WTC11 (cell line): ENCODE measurements around the gene ZMYND8. TPM values are rescaled to one million over a fixed set of nuclear protein-coding genes. Genes with fewer than 3 reads are reported as not detected.
A peak's percentile ranks its signal among the peaks of the same experiment; 100 is the strongest.

Experiments
- ATAC-seq: fragments of 200-7000 bp; cut with Tn5 transposase; 2 replicates; pipeline ENCODE4 v1.10.0; 2021; ENCODE audit warnings: mild to moderate bottlenecking, moderate library complexity
- CTCF ChIA-PET: fragments of 300-600 bp; sonication (Branson Sonifier 250); formaldehyde crosslinking; loops from one replicate; lab custom pipeline; 2021; ENCODE audit warnings: antibody characterized with exemption; lab: Charles Lee
- POLR2A ChIA-PET: fragments of 350-600 bp; sonication (Branson Sonifier 250); formaldehyde crosslinking; loops from one replicate; lab custom pipeline; 2021; ENCODE audit warnings: antibody characterized with exemption; lab: Charles Lee
- DNase-seq: peaks from one replicate; pipeline ENCODE4 v3.0.0; 2021; ENCODE audit warnings: low spot score
- H3K27ac Mint-ChIP-seq: 2 replicates; pipeline ENCODE4 v1.8.0; 2021; ENCODE audit warnings: mixed read lengths
- H3K27me3 Mint-ChIP-seq: 2 replicates; pipeline ENCODE4 v1.8.0; 2021; ENCODE audit warnings: low read depth, mild to moderate bottlenecking, moderate library complexity, mixed read lengths
- H3K36me3 Mint-ChIP-seq: 2 replicates; pipeline ENCODE4 v1.8.0; 2021; ENCODE audit warnings: mixed read lengths
- H3K4me1 Mint-ChIP-seq: 2 replicates; pipeline ENCODE4 v1.8.0; 2022; ENCODE audit warnings: mixed read lengths
- H3K4me3 Mint-ChIP-seq: 2 replicates; pipeline ENCODE4 v1.8.0; 2021; ENCODE audit warnings: mild to moderate bottlenecking, moderate library complexity, mixed read lengths
- H3K9me3 Mint-ChIP-seq: 2 replicates; pipeline ENCODE4 v1.8.0; 2021; ENCODE audit warnings: mixed read lengths
- ARID4B ChIP-seq: sonication (generic); formaldehyde crosslinking; IDR thresholded peaks from 2 replicates; pipeline ENCODE4 v1.8.0; 2023; ENCODE audit warnings: missing genetic modification reagents, mild to moderate bottlenecking, borderline replicate concordance
- FOXJ3 ChIP-seq: sonication (generic); formaldehyde crosslinking; IDR thresholded peaks from 2 replicates; pipeline ENCODE4 v1.9.0; 2021; ENCODE audit warnings: missing genetic modification reagents, mild to moderate bottlenecking, borderline replicate concordance
- GABPB1 ChIP-seq: sonication (generic); formaldehyde crosslinking; IDR thresholded peaks from 2 replicates; pipeline ENCODE4 v1.8.1; 2023; ENCODE audit warnings: mild to moderate bottlenecking, missing genetic modification reagents
- MAX ChIP-seq: sonication (generic); formaldehyde crosslinking; IDR thresholded peaks from 2 replicates; pipeline ENCODE4 v1.8.0; 2022; ENCODE audit warnings: mild to moderate bottlenecking, missing genetic modification reagents
- MLX ChIP-seq: sonication (generic); formaldehyde crosslinking; IDR thresholded peaks from 2 replicates; pipeline ENCODE4 v1.8.1; 2023; ENCODE audit warnings: mild to moderate bottlenecking, missing genetic modification reagents, moderate library complexity
- NR3C1 ChIP-seq: sonication (generic); formaldehyde crosslinking; conservative IDR thresholded peaks from 2 replicates; pipeline ENCODE4 v1.8.1; 2023; ENCODE audit warnings: low read depth, mild to moderate bottlenecking, missing genetic modification reagents
- TCF7 ChIP-seq: sonication (generic); formaldehyde crosslinking; IDR thresholded peaks from 2 replicates; pipeline ENCODE4 v1.8.0; 2022; ENCODE audit warnings: mild to moderate bottlenecking, low read depth, missing genetic modification reagents, moderate library complexity
- TP53 ChIP-seq: sonication (generic); formaldehyde crosslinking; IDR thresholded peaks from 2 replicates; pipeline ENCODE4 v1.8.1; 2023; ENCODE audit warnings: mild to moderate bottlenecking, missing genetic modification reagents
- ZNF121 ChIP-seq: sonication (generic); formaldehyde crosslinking; IDR thresholded peaks from 2 replicates; pipeline ENCODE4 v1.8.0; 2023; ENCODE audit warnings: missing genetic modification reagents
- ZNF423 ChIP-seq: fragments of 250-450 bp; sonication (Bioruptor Pico); IDR thresholded peaks from 2 replicates; pipeline ENCODE4 v2.1.2; 2022; ENCODE audit warnings: mild to moderate bottlenecking, moderate library complexity
- total RNA-seq: library from RNA; stranded (reverse); gene quantifications from 3 replicates; pipeline ENCODE4 v1.2.3, GENCODE V29; 2021

The ZMYND8 gene
- total RNA-seq, 1 experiment from 2014 or later, result 114 TPM

- peak; percentile 69 for TF ChIP-seq GABPB1
- TF ChIP-seq MLX, result no peak
- TF ChIP-seq MAX, result no peak
- TF ChIP-seq, all 79 proteins: peak for 1
- DNase-seq (no peak), ATAC-seq (no peak)
- Mint-ChIP-seq H3K9me3 (no peaks in the 10 kb centered on the region), H3K4me1 (peaks cover 81% of the 10 kb centered on the region), H3K36me3 (peaks cover 31% of the 10 kb centered on the region), H3K27ac (peak overlapping the region; percentile 78), H3K27me3 (no peaks in the 10 kb centered on the region), H3K4me3 (no peak overlapping the region)
- CTCF ChIA-PET, result interaction anchor here (0.6 to 1.9 kb wide), 3 partner anchors 18 to 50 kb away, joined by 3 to 5 read pairs (median 4); no protein-coding TSS in a partner anchor
- POLR2A ChIA-PET, result no interaction called here
Measured at GRCh38 chr20:47334022-47334551, 22.4 kb downstream of the ZMYND8 start.

GRCh38 chr20:47332381-47333206 lies 23.9 kb downstream of the ZMYND8 start:
- peak overlapping the region; percentile 77 for H3K27ac Mint-ChIP-seq
- POLR2A ChIA-PET, result no interaction called here
- DNase-seq (no peak), ATAC-seq (no peak)
- no peak for TF ChIP-seq ARID4B (CRISPR knock-in tag)
- peak; percentile 74; the same call in 1 of the 2 replicates for TF ChIP-seq ZNF121 (CRISPR knock-in tag)
- peaks cover 79% of the 10 kb centered on the region for H3K4me1 Mint-ChIP-seq
- no peaks in the 10 kb centered on the region for H3K27me3 Mint-ChIP-seq
- H3K36me3 Mint-ChIP-seq, result peaks cover 29% of the 10 kb centered on the region
- CTCF ChIA-PET, result interaction anchor here (1.1 kb wide), 1 partner anchor 51 kb away, joined by 4 read pairs; no protein-coding TSS in a partner anchor
- no peaks in the 10 kb centered on the region for H3K9me3 Mint-ChIP-seq
- H3K4me3 Mint-ChIP-seq, result no peak overlapping the region

- POLR2A ChIA-PET, result no interaction called here
- H3K9me3 Mint-ChIP-seq, result no peaks in the 10 kb centered on the region
- TF ChIP-seq NR3C1 (CRISPR knock-in tag) (no peak), TCF7 (CRISPR knock-in tag) (no peak), TP53 (no peak), FOXJ3 (CRISPR knock-in tag) (no peak)
- TF ChIP-seq, all 79 proteins: peak for 0
- DNase-seq (no peak), ATAC-seq (no peak)
- Mint-ChIP-seq H3K4me3 (no peak overlapping the region), H3K27me3 (no peaks in the 10 kb centered on the region), H3K36me3 (peaks cover 33% of the 10 kb centered on the region), H3K4me1 (peaks cover 75% of the 10 kb centered on the region), H3K27ac (peak overlapping the region; percentile 85)
- CTCF ChIA-PET, result interaction anchor here (1.0 to 1.5 kb wide), 2 partner anchors 40 to 53 kb away, joined by 3 to 10 read pairs; no protein-coding TSS in a partner anchor
Measured at GRCh38 chr20:47330933-47331708, 25.4 kb downstream of the ZMYND8 start.

- ChIA-PET CTCF (interaction anchor here (0.6 to 1.8 kb wide), 5 partner anchors 10 to 54 kb away, joined by 3 to 10 read pairs (median 3); no protein-coding TSS in a partner anchor), POLR2A (interaction anchor here (1.1 to 1.5 kb wide), 4 partner anchors 10 to 30 kb away, joined by 4 to 9 read pairs (median 6); partner anchors contain the start of gene ZMYND8)
- ATAC-seq, result peak; percentile 20; the same call in 1 of the 2 replicates
- peaks cover 71% of the 10 kb centered on the region for H3K4me1 Mint-ChIP-seq
- no peaks in the 10 kb centered on the region for H3K9me3 Mint-ChIP-seq
- H3K4me3 Mint-ChIP-seq, result no peak overlapping the region; the same call in 1 of the 2 replicates
- H3K27me3 Mint-ChIP-seq, result no peaks in the 10 kb centered on the region
- TF ChIP-seq ZNF423 (no peak), ZNF121 (CRISPR knock-in tag) (peak; percentile 56; the same call in 1 of the 2 replicates)
- H3K27ac Mint-ChIP-seq, result peak overlapping the region; percentile 73
- peaks cover 30% of the 10 kb centered on the region for H3K36me3 Mint-ChIP-seq
- DNase-seq, result no peak
Measured at GRCh38 chr20:47330071-47330470, 26.4 kb downstream of the ZMYND8 start.
